ENCODE measurements around the gene NLRP12. TPM values are rescaled to one million over a fixed set of nuclear protein-coding genes. Genes with fewer than 3 reads are reported as not detected.

The NLRP12 gene
- total and polyA plus RNA-seq, 7 donors: 0.04 to 0.44 (median 0.17) TPM

- Histone ChIP-seq H3K27me3 (ENCODE audit: insufficient read depth in 3 of 3, low read length in 2 of 3) (peaks cover 0 to 32% (median 1%) of the 10 kb centered on the region in 3 donors), H3K36me3 (ENCODE audit: insufficient read depth in 1 of 2, low read depth in 1 of 2) (no peaks in the 10 kb centered on the region), H3K27ac (peak overlapping the region; percentile 63), H3K4me3 (peak overlapping the region; percentile 73), H3K4me1 (no peaks in the 10 kb centered on the region), H3K9me3 (no peaks in the 10 kb centered on the region)
- WGBS, 3 donors: 2 to 4% (median 2%) methylated on average over 50 of the region's 50 CpGs
- DNase-seq (peak; percentile 83 to 89), ATAC-seq (peak in 3 of 4 donors; percentile 14 to 46 (median 30))
- intact Hi-C loops (cut with DNase I): no loop called here
- TF ChIP-seq CTCF (IDR thresholded peaks at IDR 0.05): no peak
Observed at GRCh38 chr19:53865918-53866864, 42.1 kb upstream of the NLRP12 start.

GRCh38 chr19:53865523-53865917 is 41.4 kb upstream of the NLRP12 start:
- DNase-seq (no peak), ATAC-seq (no peak)
- Histone ChIP-seq H3K4me1 (no peaks in the 10 kb centered on the region), H3K36me3 (ENCODE audit: insufficient read depth in 1 of 2, low read depth in 1 of 2) (no peaks in the 10 kb centered on the region), H3K27ac (peak overlapping the region; percentile 63), H3K9me3 (no peaks in the 10 kb centered on the region), H3K4me3 (no peak overlapping the region), H3K27me3 (ENCODE audit: insufficient read depth in 3 of 3, low read length in 2 of 3) (peaks cover 0 to 32% (median 1%) of the 10 kb centered on the region in 3 donors)
- no peak for TF ChIP-seq CTCF (IDR thresholded peaks at IDR 0.05)
- intact Hi-C loops (cut with DNase I): no loop called here
- 49 to 53% (median 53%) methylated on average over 9 of the region's 9 CpGs for WGBS, 3 donors

- Histone ChIP-seq H3K27me3 (ENCODE audit: insufficient read depth in 3 of 3, low read length in 2 of 3) (peaks cover 0 to 32% (median 1%) of the 10 kb centered on the region in 3 donors), H3K4me3 (no peak overlapping the region), H3K9me3 (no peaks in the 10 kb centered on the region), H3K4me1 (no peaks in the 10 kb centered on the region), H3K36me3 (ENCODE audit: insufficient read depth in 1 of 2, low read depth in 1 of 2) (no peaks in the 10 kb centered on the region), H3K27ac (no peak overlapping the region)
- DNase-seq (no peak), ATAC-seq (no peak)
- 58 to 75% (median 64%) methylated on average over 6 of the region's 6 CpGs for WGBS, 3 donors
- TF ChIP-seq CTCF (IDR thresholded peaks at IDR 0.05): no peak
- intact Hi-C loops (cut with DNase I): no loop called here
Observed at GRCh38 chr19:53864308-53864836, 40.3 kb upstream of the NLRP12 start.

- Histone ChIP-seq H3K4me1 (no peaks in the 10 kb centered on the region), H3K27ac (no peak overlapping the region), H3K4me3 (no peak overlapping the region), H3K9me3 (no peaks in the 10 kb centered on the region), H3K27me3 (ENCODE audit: insufficient read depth in 3 of 3, low read length in 2 of 3) (no peaks in the 10 kb centered on the region), H3K36me3 (ENCODE audit: insufficient read depth in 1 of 2, low read depth in 1 of 2) (no peaks in the 10 kb centered on the region)
- intact Hi-C loops (cut with DNase I): no loop called here
- TF ChIP-seq CTCF (IDR thresholded peaks at IDR 0.05): no peak
- ATAC-seq: no peak
- WGBS, 3 donors: 82 to 98% (median 83%) methylated on average over 2 of the region's 2 CpGs
- DNase-seq: no peak
Observed at GRCh38 chr19:53853707-53854106, 29.6 kb upstream of the NLRP12 start.

Data from psoas muscle (tissue), 8 donors.